Cardiac muscle cell (in vitro differentiated cells and primary cell): ENCODE measurements around the gene FAM8A1. TPM values are rescaled to one million over a fixed set of nuclear protein-coding genes. Genes with fewer than 3 reads are reported as not detected.
"Not testable (repeated sequence)": the region's sequence is repeated elsewhere in the genome, so short reads cannot be mapped to it uniquely, and the experiment has no call there.

ENCODE experiments used
- DNase-seq, 2 donors: peaks; one replicate each; pipeline versions ENCODE4 v3.0.0 to v3.0.0-alpha.2; 2010 to 2017; ENCODE audit warnings: low read depth in 1 of 2, low spot score in 1 of 2
- H3K27ac ChIP-seq: fragments of 200-600 bp; sonication (generic); 2 replicates; pipeline ENCODE4 v1.5.1; 2016
- H3K27me3 ChIP-seq: fragments of 200-600 bp; sonication (generic); 2 replicates; pipeline ENCODE4 v1.6.0; 2016; ENCODE audit warnings: control low read depth
- H3K36me3 ChIP-seq: fragments of 200-600 bp; sonication (generic); 2 replicates; pipeline ENCODE4 v1.5.1; 2016; ENCODE audit warnings: control low read depth
- H3K4me1 ChIP-seq: fragments of 200-600 bp; sonication (generic); 2 replicates; pipeline ENCODE4 v1.8.1; 2017; ENCODE audit warnings: low read depth, mild to moderate bottlenecking, mixed run types
- H3K4me3 ChIP-seq: fragments of 200-600 bp; sonication (generic); 2 replicates; pipeline ENCODE4 v1.5.1; 2016; ENCODE audit warnings: mild to moderate bottlenecking
- H3K9me3 ChIP-seq: fragments of 200-600 bp; sonication (generic); 2 replicates; pipeline ENCODE4 v1.5.1; 2017; ENCODE audit warnings: low read depth, mild to moderate bottlenecking, control low read depth
- polyA plus RNA-seq: library from polyadenylated mRNA; unstranded; fragments of >200 nt; fragmentation: Nextera tagmentation; extraction: Ambion mirVana; gene quantifications from 2 replicates; pipeline ENCODE4 v1.2.1, GENCODE V29; 2016
- total RNA-seq: library from RNA; depleted of rRNA; stranded (reverse); fragments of >200 nt; gene quantifications from 2 replicates; pipeline ENCODE4 v1.2.3, GENCODE V29; 2016
- TF ChIP-seq, protein P1 (sequence below): IDR thresholded peaks from 2 replicates; pipeline ENCODE4 v1.5.1; 2012; ENCODE audit warnings: low read depth, mild to moderate bottlenecking, low read length

FAM8A1 gene
- total and polyA plus RNA-seq, 2 experiments from 2014 or later: 18.7 to 31.9 TPM

GRCh38 chr6:17584241-17584803 is 15.8 kb upstream of the FAM8A1 start:
- no peaks in the 10 kb centered on the region for H3K36me3 ChIP-seq
- H3K9me3 ChIP-seq: no peaks in the 10 kb centered on the region
- DNase-seq: peak; percentile 83 to 87
- peaks cover 12% of the 10 kb centered on the region for H3K4me1 ChIP-seq
- no peaks in the 10 kb centered on the region for H3K27me3 ChIP-seq
- no peak overlapping the region for H3K4me3 ChIP-seq
- H3K27ac ChIP-seq: peak overlapping the region; percentile 65
- TF ChIP-seq, protein P1, sequence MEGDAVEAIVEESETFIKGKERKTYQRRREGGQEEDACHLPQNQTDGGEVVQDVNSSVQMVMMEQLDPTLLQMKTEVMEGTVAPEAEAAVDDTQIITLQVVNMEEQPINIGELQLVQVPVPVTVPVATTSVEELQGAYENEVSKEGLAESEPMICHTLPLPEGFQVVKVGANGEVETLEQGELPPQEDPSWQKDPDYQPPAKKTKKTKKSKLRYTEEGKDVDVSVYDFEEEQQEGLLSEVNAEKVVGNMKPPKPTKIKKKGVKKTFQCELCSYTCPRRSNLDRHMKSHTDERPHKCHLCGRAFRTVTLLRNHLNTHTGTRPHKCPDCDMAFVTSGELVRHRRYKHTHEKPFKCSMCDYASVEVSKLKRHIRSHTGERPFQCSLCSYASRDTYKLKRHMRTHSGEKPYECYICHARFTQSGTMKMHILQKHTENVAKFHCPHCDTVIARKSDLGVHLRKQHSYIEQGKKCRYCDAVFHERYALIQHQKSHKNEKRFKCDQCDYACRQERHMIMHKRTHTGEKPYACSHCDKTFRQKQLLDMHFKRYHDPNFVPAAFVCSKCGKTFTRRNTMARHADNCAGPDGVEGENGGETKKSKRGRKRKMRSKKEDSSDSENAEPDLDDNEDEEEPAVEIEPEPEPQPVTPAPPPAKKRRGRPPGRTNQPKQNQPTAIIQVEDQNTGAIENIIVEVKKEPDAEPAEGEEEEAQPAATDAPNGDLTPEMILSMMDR: peak; percentile 73

- H3K9me3 ChIP-seq: no peaks in the 10 kb centered on the region
- DNase-seq: no peak
- TF ChIP-seq, protein P1: no peak
- H3K4me1 ChIP-seq: peaks cover 12% of the 10 kb centered on the region
- H3K4me3 ChIP-seq: no peak overlapping the region
- H3K27ac ChIP-seq: no peak overlapping the region
- H3K36me3 ChIP-seq: no peaks in the 10 kb centered on the region
- H3K27me3 ChIP-seq: no peaks in the 10 kb centered on the region
Observed at GRCh38 chr6:17585766-17586490, 14.2 kb upstream of the FAM8A1 start.

DNA sequence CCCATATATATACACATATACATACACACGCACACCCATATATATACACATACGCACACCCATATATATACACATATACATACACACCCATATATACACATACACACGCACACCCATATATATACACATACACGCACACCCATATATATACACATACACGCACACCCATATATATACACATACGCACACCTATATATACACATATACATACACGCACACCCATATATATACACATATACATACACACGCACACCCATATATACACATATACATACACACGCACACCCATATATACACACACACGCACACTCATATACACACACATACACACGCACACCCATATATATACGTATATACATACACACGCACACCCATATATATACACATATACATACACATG is 13.5 kb upstream of the FAM8A1 start:
- H3K4me1 ChIP-seq: peaks cover 12% of the 10 kb centered on the region
- H3K27me3 ChIP-seq, H3K9me3 ChIP-seq, H3K27ac ChIP-seq, DNase-seq, H3K36me3 ChIP-seq, H3K4me3 ChIP-seq: not testable (repeated sequence)

GRCh38 chr6:17588011-17588410 is 12.1 kb upstream of the FAM8A1 start:
- TF ChIP-seq, protein P1: no peak
- no peaks in the 10 kb centered on the region for H3K36me3 ChIP-seq
- no peaks in the 10 kb centered on the region for H3K27me3 ChIP-seq
- no peak overlapping the region for H3K4me3 ChIP-seq
- H3K4me1 ChIP-seq: peaks cover 11% of the 10 kb centered on the region
- no peak for DNase-seq
- no peak overlapping the region for H3K27ac ChIP-seq
- H3K9me3 ChIP-seq: no peaks in the 10 kb centered on the region

- no peaks in the 10 kb centered on the region for H3K9me3 ChIP-seq
- no peaks in the 10 kb centered on the region for H3K36me3 ChIP-seq
- DNase-seq: peak in 1 of 2 donors; percentile 72
- H3K27ac ChIP-seq: no peak overlapping the region
- no peaks in the 10 kb centered on the region for H3K27me3 ChIP-seq
- TF ChIP-seq, protein P1: peak; percentile 7
- no peak overlapping the region for H3K4me3 ChIP-seq
- H3K4me1 ChIP-seq: no peaks in the 10 kb centered on the region
Observed at GRCh38 chr6:17589406-17590096, 10.6 kb upstream of the FAM8A1 start.

DNA sequence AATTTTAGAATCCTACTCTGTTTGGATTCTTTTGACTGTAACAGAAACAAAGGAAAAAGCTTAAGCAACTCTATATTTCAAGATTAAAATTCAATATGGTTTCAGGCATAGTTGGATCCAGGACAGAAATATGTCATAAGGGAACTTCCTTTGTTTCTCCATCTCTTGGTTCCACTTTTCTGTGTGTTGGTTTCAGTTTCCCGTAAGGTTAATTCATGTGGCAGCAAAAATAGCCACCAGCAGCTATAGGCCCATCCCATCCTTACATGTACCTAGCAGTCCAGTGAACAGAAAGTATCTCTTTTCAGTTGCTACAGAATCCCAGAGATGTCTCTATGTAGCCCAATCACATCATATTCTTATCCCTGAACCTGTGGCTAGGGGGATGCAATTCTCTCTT is 8.8 kb upstream of the FAM8A1 start:
- H3K27me3 ChIP-seq: no peaks in the 10 kb centered on the region
- no peaks in the 10 kb centered on the region for H3K36me3 ChIP-seq
- DNase-seq: peak in 1 of 2 donors; percentile 10
- no peaks in the 10 kb centered on the region for H3K9me3 ChIP-seq
- H3K27ac ChIP-seq: no peak overlapping the region
- TF ChIP-seq, protein P1: no peak
- H3K4me1 ChIP-seq: no peaks in the 10 kb centered on the region
- no peak overlapping the region for H3K4me3 ChIP-seq
